IPS-15b (cell line): ENCODE measurements around the gene RGMA.

ENCODE experiments used
- H3K27me3 ChIP-seq: one replicate; pipeline ENCODE4 v1.6.1; 2013; ENCODE audit warnings: low read length; ENCODE audit not compliant: control insufficient read depth, insufficient read depth
- H3K36me3 ChIP-seq: one replicate; pipeline ENCODE4 v1.6.1; 2013; ENCODE audit warnings: low read length; ENCODE audit not compliant: control insufficient read depth, insufficient read depth
- H3K4me1 ChIP-seq: one replicate; pipeline ENCODE4 v1.6.1; 2013; ENCODE audit warnings: mild to moderate bottlenecking, low read length; ENCODE audit not compliant: control insufficient read depth, insufficient read depth
- H3K4me3 ChIP-seq: one replicate; pipeline ENCODE4 v1.5.1; 2013; ENCODE audit warnings: low read depth, low read length
- H3K9ac ChIP-seq: one replicate; pipeline ENCODE4 v1.6.1; 2013; ENCODE audit warnings: low read depth, mild to moderate bottlenecking, low read length
- H3K9me3 ChIP-seq: one replicate; pipeline ENCODE4 v1.6.1; 2013; ENCODE audit warnings: mild to moderate bottlenecking, low read length; ENCODE audit not compliant: control insufficient read depth, insufficient read depth

RGMA gene, protein sequence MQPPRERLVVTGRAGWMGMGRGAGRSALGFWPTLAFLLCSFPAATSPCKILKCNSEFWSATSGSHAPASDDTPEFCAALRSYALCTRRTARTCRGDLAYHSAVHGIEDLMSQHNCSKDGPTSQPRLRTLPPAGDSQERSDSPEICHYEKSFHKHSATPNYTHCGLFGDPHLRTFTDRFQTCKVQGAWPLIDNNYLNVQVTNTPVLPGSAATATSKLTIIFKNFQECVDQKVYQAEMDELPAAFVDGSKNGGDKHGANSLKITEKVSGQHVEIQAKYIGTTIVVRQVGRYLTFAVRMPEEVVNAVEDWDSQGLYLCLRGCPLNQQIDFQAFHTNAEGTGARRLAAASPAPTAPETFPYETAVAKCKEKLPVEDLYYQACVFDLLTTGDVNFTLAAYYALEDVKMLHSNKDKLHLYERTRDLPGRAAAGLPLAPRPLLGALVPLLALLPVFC

DNA sequence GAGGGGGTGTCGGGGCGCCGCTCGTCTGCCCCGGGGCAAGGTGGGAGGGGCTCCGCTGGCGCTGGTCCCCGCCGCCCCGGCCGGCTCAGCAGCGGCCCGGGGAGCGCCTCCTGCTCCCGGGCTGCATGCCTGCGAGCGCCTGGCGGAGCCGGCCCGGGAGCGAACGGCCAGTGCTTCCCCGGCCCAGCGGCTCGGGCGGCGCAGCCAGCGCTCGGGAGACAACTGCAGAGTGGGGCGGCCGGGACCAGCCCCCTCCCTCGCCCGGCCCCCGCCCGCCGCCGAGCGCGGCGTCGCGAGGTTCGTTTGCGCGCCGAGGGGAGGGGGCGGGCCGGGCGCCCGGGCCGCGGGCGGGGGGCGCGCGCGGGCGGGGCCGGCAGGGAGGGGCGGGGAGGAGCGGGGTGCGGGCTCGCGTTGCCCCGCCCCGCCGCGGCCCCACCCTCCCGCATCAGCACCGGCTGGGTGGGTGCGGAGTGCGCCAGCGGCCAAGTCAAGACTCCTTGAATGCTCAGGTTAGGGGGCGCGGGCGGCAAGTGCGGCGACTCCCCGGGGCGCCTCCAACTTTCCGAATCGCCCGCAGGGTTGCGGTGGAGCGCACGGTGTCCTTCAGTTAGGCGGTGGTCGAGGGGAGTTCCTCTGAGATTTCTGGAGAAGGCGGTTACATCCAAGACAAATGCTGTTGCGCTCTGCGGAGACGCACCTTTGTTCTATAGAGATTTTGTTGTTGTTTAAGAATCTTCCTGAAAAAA is at the start of gene RGMA:
Gene RGMA, minus strand, starts transcription at position 231 of the 746 bp plus-strand sequence. CDS start 279 bp downstream, outside the sequence.
- H3K36me3 ChIP-seq = no peaks in the 10 kb centered on the region
- no peaks in the 10 kb centered on the region for H3K9me3 ChIP-seq
- H3K4me3 ChIP-seq = peak within 1 kb of the TSS; percentile 66
- peaks cover 68% of the 10 kb centered on the region for H3K27me3 ChIP-seq
- H3K9ac ChIP-seq = no peak within 1 kb of the TSS
- H3K4me1 ChIP-seq = peaks cover 16% of the 10 kb centered on the region

DNA sequence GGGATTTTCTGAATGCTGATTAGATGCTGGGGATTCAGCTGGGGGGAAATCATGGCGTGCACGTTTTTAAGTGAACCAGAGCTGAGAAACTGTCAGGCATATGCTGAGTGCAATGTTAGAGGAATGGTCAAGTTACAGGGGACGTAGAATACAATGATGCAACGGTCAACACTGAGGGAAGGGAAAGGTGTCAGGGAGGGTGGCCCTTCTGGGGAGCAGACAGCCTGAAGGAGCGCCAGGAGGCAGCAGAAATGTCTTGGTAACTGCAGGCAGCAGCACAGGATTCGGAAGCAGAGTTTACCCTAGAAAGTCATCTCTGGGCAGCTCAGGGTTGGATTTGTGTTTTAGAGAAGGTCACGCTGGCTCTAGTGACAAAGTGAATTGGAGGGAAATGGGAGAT is 47.6 kb upstream of the RGMA start:
- Histone ChIP-seq H3K27me3 (peaks cover 25% of the 10 kb centered on the region), H3K36me3 (no peaks in the 10 kb centered on the region), H3K4me1 (peaks cover 21% of the 10 kb centered on the region), H3K9ac (no peak overlapping the region), H3K9me3 (no peaks in the 10 kb centered on the region), H3K4me3 (no peak overlapping the region)

DNA sequence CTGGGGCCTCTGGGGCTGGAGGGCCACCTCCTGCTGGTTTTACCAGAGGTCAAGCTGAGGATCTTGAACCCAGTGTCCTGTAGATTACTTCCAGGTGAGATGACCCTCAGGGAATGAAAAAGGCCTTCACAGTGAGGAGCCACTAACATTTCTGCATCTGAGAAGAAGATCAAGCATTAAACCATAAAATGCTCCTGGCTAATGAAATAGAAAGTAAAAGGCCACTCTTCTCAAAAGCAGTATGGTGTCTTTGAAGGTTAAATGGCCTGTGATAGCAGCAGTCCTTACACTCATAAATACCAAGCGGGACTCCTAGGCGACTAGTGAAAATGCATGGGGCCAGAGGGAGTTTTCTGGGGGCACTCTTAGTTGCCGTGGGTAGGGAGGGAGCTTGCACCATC is 47.0 kb upstream of the RGMA start:
- H3K4me3 ChIP-seq = no peak overlapping the region
- no peaks in the 10 kb centered on the region for H3K9me3 ChIP-seq
- H3K9ac ChIP-seq = no peak overlapping the region
- no peaks in the 10 kb centered on the region for H3K36me3 ChIP-seq
- H3K27me3 ChIP-seq = peaks cover 25% of the 10 kb centered on the region
- H3K4me1 ChIP-seq = peaks cover 21% of the 10 kb centered on the region

GRCh38 chr15:93135459-93135858 is 46.4 kb upstream of the RGMA start:
- no peaks in the 10 kb centered on the region for H3K9me3 ChIP-seq

GRCh38 chr15:93131485-93132095 is 42.6 kb upstream of the RGMA start:
- no peak overlapping the region for H3K9ac ChIP-seq
- no peaks in the 10 kb centered on the region for H3K36me3 ChIP-seq
- peaks cover 17% of the 10 kb centered on the region for H3K4me1 ChIP-seq
- H3K9me3 ChIP-seq = no peaks in the 10 kb centered on the region
- H3K4me3 ChIP-seq = no peak overlapping the region
- H3K27me3 ChIP-seq = peaks cover 10% of the 10 kb centered on the region

More at GRCh38 chr15:93135459-93135858, 46.4 kb upstream of the RGMA start:
- Histone ChIP-seq H3K4me3 (no peak overlapping the region), H3K27me3 (peaks cover 25% of the 10 kb centered on the region), H3K9ac (no peak overlapping the region), H3K36me3 (no peaks in the 10 kb centered on the region), H3K4me1 (peaks cover 21% of the 10 kb centered on the region)

- H3K36me3 ChIP-seq = no peaks in the 10 kb centered on the region
- peaks cover 8% of the 10 kb centered on the region for H3K27me3 ChIP-seq
- no peaks in the 10 kb centered on the region for H3K9me3 ChIP-seq
- no peak overlapping the region for H3K4me3 ChIP-seq
- H3K4me1 ChIP-seq = peaks cover 7% of the 10 kb centered on the region
- H3K9ac ChIP-seq = no peak overlapping the region
Measured at GRCh38 chr15:93129702-93130488, 40.9 kb upstream of the RGMA start.

GRCh38 chr15:93127286-93127685 is 38.3 kb upstream of the RGMA start:
- H3K4me1 ChIP-seq = no peaks in the 10 kb centered on the region
- H3K4me3 ChIP-seq = no peak overlapping the region
- H3K9me3 ChIP-seq = no peaks in the 10 kb centered on the region
- no peaks in the 10 kb centered on the region for H3K36me3 ChIP-seq
- no peak overlapping the region for H3K9ac ChIP-seq
- H3K27me3 ChIP-seq = no peaks in the 10 kb centered on the region

DNA sequence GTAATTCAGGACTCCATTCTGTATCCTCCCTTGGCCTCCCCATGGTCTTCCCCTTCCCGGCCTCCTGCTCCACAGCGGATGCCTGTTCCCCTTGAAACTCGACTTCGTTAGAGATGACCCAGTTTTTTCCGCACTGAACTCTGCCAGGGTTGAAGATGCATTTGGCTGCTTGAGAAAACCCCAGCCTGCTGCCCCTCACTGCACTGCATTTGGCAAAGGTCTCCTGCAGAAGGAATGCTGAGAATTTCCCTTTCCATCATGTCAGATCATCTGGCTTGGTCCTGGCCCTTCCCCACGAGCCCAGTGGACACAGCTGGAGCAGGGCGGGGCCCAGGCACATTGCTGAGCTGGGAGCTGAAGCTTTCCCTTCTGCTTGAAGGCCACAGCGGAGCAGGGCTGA is 37.6 kb upstream of the RGMA start:
- Histone ChIP-seq H3K4me3 (no peak overlapping the region), H3K27me3 (no peaks in the 10 kb centered on the region), H3K9me3 (no peaks in the 10 kb centered on the region), H3K9ac (no peak overlapping the region), H3K36me3 (no peaks in the 10 kb centered on the region), H3K4me1 (no peaks in the 10 kb centered on the region)

DNA sequence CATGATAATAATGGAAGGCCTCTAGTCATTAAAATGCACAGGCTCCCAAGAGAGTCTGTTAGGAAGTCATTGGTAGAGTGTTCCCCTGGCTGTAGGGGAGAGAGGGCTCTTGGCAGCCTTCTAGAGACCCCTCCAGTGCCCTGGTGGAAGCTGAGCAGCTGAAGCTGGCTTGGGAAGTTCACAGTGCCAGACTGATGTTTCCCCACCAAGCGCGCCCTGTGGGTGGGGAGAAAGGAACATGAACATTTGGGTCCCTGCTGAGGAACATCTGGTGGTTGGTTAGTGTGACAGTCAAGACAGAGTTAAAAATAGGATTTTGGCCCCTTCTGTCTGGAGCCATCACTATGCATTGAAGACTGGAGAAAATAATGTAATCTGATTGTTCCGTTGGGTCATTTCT is 37.1 kb upstream of the RGMA start:
- H3K9me3 ChIP-seq = no peaks in the 10 kb centered on the region
- H3K4me1 ChIP-seq = no peaks in the 10 kb centered on the region
- no peaks in the 10 kb centered on the region for H3K36me3 ChIP-seq
- no peaks in the 10 kb centered on the region for H3K27me3 ChIP-seq
- H3K9ac ChIP-seq = no peak overlapping the region
- no peak overlapping the region for H3K4me3 ChIP-seq

GRCh38 chr15:93124126-93124525 is 35.1 kb upstream of the RGMA start:
- H3K4me1 ChIP-seq = no peaks in the 10 kb centered on the region
- no peaks in the 10 kb centered on the region for H3K27me3 ChIP-seq
- H3K9me3 ChIP-seq = no peaks in the 10 kb centered on the region
- H3K9ac ChIP-seq = no peak overlapping the region
- H3K4me3 ChIP-seq = no peak overlapping the region
- no peaks in the 10 kb centered on the region for H3K36me3 ChIP-seq
